NCI-H2107 (cell line): ENCODE measurements around the gene EIF5.

Experiments used
- DNase-seq: peaks from one replicate; lab custom pipeline; 2025; lab: John Stamatoyannopoulos, UW

The EIF5 gene

DNA sequence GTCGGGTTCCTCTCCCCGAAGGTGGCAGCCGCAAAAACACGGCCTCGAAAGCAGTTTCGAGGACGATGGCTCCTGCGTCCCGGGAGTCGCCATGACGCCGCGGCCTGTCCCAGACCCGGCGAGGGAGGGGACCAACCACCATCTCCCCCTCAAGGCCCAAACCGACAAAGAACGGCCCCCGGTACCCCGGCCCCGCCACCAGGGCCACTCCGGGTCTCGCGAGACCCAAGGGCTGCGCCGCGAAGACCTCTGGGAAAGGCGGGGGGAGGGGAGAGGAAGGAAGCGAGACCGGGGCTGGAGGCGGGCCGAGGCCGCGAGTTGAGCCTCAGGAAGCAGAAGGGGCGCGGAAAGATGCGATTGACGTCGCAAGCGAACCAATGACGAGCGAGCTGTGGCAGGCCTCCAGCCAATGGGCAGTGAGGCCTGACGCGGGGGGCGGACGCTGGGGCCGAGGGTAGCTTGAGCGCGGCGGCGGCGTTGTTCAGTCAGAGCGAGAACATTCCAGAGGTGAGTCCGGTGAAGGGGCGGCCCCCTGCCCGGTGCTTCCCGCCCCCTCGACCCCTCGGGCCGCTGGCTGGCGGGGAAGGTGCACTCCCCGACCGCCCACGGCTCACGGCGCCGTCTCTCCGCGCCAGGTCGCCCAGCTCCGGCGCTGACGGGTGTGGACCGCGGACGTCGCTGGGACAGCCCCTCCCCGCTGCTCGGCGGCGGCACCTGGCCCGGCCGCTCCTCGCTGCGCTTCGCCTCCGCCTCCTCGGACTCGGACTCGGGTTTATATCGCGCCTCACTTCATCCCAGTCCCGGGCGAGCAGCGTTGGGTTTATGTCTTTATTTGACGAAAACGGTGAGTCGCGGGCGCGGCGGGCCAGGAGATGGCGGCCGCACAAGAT, at the start of gene EIF5:
EIF5 (plus strand) TSS at position 484 of the 890 bp plus-strand sequence. CDS start 1,624 bp downstream, outside the sequence.
- peak; percentile 100 for DNase-seq

DNA sequence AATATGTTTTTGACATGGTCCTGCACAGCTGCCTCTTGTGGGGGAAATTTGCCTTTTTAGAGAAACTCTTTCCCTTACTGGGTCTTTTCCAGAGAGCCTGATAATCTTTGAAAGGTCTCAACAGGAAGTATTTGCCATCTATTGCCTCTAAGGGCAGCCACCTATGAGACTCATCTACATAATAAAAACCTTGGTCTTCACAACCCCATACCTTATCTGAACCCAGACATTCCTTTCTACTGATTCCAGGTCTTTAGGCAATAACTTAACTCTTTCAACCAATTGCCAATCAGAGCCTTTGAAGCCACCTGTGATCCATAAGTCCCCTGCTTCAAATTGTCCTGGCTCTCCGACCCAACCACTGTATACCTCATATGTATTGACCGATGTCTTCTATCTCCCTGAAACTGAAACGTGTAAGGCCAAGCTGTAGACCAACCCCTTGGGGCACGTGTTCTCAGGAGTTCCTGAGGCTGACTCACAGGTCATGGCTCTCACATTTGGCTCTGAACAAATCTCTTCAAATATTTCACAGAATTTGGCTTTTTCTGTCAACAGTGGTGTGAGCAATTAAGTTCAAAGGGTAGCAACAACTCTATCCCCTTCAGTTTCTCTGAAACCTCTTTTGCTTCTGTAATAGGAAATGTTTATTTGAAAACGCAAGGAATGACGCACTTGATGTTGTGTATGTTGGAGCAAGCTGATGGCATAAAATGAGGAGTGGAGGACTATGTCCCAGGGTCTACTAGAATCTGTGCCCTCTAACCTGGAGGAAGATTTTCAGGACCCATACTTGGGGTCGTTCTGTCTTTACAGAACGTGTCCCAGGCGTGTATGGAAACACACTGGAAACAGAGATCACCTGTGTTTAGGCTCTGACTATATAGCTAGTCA, 49.2 kb upstream of the EIF5 start:
- no peak for DNase-seq

DNA sequence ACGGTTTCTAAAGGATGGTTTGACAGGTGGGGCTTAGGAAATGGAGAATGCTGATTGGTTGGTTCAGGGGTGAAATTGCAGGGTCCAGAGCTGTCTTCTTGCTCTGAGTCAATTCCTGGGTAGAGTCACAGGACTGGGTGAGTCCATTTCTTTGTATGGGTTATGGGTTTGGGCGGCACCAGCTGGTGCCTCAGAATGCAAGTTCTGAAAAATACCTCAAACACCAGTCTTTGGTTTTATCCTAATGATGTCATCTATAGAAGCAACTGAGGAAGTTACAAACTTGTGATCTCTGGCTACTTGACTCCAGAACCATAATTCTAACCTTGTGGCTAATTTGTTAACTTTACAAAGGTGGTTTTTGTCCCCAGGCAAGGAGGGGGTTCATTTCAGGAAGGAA, 47.6 kb upstream of the EIF5 start:
- no peak for DNase-seq

DNA sequence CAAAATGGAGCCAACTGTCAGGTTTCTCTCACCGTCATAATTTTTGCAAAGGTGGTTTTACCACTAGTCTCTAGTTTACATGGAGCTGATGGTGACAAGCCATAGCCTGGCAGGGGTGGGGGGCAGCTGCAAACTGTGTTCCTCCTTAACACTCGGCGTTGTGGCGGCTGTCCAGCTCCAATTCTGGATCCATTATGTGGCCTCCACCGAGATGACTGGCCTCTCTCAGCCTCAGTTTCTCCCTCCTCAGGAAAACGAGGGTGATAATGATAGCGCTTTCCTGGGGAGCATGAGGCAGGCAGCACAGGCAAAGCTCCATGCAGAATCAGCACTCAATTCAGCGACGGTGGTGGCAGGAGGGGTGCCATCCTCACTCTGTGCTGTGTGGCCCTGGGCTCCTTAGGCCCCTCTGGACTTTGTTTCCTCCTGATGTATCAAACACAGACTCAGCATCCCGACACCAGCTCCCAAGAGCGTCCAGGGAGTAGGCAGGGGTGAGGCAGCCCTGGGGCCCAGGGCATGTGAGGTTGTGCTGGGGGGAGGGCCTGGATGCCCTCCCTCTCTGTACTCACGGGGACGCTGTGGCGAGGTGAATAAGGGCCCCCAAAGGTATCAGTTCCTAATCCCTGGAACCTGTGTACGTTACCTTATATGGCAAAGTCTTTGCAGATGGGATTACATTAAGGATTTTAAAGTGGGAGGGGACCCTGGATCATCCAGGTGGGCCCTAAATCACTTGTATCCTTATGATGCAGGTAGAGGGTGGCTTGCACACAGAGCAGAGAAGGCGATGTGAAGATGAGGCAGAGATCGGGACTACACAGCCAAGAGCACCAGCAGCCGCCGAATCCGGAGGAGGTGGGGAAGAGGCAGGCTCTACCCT, 46.8 kb upstream of the EIF5 start:
- no peak for DNase-seq

DNA sequence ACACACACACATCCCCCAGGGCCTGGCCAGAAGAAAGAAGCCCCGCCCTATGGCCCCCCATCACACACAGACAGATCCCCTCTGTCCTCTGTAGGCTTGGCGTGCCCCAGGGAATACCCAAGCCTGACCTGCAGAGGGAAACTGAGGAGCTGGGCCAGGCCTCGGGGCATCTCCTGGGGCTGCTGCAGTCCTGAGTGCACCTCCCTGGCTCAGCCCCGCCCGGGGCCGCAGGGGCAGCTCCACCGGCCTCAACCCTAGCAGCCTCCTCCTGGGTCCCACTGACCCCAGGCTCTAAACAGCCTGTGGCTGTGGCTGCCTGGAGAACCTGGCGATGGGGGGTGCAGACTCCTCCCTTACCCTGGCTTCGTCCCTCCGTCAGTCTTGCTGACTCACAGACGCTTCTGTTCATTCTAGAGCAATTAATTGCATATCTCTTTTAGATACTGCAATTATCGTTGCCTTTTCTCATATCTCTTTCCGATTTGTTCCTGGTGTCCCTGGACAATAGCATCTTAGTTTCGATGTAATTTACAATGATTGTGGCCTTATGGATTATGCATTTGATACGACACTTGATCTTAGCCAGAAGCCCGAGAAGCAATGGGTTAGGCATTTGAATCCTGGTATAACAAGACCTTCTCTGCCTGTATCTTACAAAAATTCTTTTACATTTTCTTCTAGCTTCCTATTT, 45.8 kb upstream of the EIF5 start:
- no peak for DNase-seq

DNA sequence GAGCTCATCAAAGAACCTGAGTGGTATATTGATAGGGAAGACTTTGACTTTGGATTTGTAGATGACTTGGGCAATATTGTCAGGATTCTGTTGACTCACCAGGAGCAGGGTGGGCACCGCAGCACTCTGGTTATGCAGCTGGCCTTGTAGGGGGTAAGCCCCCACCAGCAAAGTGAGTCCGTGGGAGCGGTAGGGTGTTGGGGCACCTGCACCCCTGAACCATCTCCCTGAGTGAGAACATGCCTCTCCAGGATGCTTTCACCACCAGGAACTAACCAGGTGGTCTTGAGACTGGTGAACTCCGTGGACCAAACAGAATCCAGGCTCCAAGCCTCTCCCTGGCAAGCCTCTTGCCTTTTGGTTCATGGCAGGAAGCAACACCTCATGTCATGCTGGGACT, 44.0 kb upstream of the EIF5 start:
- DNase-seq = no peak

DNA sequence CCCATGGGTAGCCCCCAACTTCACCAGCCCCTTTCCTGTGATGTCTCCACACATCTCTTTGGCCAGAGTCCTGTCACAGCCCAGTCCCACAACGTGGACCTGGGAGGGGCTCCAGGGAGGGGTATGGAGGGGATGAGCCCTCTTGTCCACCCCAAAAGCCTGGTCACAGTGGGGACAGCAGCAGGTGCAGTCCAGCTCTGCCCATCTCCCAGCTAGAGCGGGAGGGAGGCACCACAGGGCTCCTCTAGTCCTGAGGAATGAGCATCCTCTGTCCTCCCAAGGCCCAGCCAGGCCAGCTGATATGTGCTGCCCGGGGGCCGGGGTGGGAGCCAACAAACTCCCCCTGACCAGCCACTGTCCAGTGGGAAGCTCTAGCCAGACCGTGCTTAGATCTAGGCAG, 43.5 kb upstream of the EIF5 start:
- DNase-seq = no peak

DNA sequence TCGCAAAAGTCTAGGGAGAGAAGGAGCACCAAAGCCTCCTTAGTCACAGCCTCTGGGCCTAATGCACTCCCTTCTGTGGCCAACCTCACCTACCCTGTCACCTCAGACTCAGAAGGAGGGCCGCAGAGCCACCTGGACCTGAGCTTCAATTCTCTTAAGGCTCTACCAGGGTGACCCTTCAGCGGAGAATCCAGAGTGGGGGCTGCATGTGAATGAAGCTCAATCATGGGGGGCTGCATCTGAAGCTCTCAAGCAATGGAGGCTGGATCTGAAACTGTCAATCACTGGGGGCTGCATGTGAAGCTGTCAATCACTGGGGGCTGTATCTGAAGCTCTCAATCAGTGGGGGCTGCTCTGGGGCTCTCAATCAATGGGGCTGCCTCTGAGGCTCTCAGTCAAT, 43.1 kb upstream of the EIF5 start:
- no peak for DNase-seq

DNA sequence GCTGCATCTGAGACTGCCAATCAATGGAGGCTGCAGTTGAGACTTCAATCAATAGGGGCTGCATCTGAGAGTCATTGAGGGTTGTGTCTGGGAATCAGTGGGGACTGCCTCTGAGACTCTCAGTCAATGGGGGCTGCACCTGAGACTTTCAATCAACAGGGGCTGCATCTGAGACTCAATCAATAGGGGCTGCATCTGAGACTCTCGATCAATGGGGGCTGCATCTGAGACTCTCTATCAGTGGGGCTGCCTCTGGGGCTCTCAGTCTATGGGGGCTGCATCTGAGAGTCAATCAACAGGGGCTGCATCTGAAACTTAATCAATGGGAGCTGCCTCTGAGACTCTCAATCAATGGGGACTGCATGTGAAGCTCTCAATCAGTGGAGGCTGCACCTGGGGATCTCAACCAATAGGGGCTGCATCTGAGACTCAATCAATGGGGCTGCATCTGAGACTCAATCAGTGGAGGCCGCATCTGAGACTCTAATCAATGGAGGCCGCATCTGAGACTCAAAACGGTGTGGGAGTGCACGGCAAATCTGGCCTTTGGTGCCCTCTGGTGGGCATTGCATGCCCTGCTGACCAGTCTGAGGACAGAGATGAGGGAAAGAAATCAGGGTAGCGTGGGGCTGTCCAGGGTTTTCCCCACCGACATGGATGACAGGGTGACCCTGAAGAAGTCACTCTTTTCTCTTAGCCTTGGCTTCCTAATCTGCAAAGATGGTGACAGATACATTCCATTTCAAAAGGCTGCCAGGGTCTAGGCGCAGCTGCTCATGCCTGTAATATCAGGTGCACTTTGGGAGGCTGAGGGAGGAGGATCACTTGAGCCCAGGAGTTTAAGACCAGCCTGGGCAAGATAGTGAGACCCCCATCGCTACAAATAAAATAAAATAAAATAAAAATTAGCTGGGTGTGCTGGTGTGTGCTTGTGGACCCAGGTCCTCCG, 41.3 kb upstream of the EIF5 start:
- peak; percentile 68 for DNase-seq

DNA sequence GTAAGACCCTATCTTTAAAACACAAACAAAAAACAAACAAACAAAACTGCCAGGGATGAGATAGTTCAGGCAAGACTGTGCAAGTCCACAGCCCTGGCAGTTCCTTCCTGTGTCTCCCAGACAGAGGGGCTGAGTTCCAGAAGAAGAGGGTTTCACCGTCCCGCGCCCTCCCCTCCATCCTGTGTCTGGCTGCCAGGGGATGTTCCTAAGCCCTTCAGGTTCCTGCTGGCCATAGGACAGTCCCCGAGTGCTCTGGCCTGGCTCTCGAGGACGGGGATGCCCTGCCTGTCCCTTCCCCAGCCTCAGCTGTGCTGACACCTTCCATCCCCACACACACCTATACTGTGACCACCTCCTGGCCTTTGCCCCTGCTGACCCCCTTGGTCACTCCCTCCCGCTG, 40.6 kb upstream of the EIF5 start:
- no peak for DNase-seq

DNA sequence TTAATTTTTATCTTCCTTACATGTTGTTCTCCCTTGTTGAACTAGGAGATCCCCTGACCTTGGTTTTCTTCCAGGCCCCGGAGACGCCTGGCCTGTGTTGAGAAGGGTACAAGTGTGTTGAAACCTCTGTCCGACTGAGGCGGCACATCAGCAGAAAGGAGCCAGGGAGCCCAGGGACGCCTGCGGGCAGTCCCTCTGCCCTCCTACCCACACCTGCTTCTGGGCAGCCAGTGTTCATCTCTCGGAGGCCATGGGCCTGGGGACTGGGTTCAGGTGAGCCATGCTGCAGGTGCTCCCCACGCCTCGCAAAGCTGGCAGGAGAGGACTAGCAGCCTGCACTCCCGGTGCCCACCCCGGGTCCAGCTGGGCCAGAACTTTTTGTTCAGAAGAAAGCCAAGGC, 39.9 kb upstream of the EIF5 start:
- DNase-seq = no peak

DNA sequence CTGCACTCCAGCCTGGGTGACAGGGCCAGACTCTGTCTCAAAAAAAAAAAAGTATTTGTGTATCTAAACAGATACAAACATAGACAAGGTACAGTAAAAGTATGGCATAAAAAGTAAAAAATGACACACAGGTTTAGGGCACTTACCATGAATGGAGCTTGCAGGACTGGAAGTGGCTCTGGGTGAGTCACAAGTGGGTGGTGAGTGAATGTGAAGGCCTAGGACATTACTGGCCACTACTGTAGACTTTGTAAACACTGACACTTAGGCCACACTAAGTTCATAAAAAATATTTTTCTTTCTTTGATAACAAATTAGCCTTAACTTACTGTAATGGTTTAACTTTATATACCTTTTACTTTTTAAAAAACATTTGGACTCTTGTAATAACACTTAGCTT, 38.0 kb upstream of the EIF5 start:
- no peak for DNase-seq

DNA sequence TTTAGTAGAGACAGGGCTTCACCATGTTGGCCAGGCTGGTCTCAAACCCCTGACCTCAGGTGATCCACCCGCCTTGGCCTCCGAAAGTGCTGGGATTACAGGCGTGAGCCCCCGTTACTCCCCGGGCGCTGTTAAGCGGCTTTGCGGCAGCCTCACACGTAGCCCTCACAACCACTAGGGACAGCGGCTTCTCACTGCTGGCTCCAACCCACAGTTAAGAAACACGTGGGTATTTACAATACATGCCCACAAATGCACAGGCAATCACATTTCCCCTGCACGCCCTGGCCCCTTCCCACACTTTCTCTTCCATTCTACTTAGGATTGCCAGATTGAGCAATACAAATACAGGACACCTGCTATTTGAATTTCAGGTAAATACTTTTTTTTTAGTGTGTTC, 37.0 kb upstream of the EIF5 start:
- DNase-seq = no peak

DNA sequence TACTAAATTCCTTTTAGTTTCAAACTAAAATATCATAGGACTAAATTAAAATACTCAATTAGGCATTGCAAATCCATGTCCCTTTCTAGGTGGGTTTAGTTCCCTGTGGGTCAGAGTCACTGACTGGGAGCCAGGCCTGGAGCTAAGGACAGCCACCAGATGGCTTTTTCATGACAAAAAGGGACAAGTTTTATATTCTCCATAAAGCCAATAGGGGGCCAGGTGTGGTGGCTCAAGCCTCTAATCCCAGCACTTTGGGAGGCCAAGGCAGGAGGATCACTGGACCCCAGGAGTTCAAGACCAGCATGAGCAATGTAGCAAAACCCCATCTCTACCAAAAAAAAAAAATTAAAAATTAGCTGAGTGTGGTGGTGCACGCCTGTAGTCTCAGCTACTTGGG, 35.4 kb upstream of the EIF5 start:
- no peak for DNase-seq

DNA sequence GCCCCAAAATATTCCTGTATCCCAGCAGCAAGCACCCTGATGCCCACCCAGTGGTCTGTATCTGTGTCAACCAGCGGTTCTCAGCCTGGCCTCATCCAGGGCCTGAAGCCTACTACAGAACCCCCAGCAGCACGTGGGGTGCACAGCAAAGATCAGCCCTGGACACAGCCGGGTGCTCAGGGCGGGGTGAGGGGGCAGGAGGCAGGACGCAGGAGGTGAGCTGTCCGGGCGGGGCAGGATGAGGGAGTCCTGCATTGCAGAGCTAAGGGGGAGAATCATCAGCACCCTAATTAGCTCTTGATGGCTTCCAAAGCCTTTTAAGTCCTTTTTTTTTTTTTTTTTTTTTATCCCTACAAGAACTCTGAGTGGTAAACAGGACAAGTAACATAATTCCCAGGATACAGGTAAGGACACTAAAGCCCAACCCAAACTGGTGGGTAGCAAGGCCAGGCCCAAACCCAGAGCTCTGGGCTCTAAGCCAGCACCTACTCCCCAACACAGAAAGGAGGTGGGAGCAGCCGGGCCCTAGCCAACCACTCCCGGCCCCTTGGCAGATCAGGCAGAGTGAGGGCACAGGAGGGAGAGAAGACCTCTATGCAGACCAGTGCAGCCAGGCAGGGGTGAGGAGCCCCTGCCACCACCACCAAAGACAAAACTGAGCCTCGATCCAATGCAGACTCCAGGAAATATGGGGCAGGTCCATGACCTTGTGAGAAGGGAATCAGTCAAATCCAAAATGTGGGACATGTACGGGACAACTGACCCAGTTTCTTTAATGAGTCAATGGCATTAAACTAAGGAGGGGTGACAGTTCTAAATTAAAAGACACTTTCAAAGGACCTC, 32.3 kb upstream of the EIF5 start:
- no peak for DNase-seq

DNA sequence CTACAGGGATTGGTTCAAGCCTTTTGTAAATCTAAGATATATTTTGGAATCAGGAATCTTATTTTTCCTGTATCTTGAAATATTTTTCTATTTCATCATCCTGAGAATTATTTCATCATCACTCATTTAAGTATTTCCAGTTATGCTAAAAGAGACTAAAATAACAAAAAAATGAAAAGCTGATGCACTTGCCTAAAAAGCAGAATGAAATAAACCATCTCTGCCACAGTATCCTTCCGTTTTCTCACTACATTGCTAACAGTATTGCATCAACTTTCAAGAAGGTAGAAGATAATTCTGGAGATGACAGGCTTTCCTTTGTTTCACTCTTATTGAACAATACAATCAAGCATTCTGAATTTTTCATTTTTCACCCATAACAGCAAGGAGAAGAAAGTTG, 31.1 kb upstream of the EIF5 start:
- no peak for DNase-seq

DNA sequence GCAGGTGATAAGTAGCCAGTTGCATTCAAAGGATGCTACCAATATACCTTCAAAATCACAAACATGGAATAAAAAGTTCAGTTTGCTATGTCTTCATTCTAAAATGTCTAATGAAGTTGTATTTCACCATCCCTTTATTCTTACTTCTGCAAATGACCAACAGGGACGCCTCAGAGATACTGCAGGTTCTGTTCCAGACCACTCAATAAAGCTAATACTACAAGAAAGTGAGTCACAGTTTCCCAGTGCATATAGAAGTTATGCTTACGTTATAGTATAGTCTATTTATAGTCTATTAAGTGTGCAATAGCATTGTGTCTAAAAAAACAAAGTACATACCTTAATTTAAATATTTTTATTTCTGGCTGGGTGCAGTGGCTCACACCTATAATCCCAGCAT, 29.3 kb upstream of the EIF5 start:
- no peak for DNase-seq

DNA sequence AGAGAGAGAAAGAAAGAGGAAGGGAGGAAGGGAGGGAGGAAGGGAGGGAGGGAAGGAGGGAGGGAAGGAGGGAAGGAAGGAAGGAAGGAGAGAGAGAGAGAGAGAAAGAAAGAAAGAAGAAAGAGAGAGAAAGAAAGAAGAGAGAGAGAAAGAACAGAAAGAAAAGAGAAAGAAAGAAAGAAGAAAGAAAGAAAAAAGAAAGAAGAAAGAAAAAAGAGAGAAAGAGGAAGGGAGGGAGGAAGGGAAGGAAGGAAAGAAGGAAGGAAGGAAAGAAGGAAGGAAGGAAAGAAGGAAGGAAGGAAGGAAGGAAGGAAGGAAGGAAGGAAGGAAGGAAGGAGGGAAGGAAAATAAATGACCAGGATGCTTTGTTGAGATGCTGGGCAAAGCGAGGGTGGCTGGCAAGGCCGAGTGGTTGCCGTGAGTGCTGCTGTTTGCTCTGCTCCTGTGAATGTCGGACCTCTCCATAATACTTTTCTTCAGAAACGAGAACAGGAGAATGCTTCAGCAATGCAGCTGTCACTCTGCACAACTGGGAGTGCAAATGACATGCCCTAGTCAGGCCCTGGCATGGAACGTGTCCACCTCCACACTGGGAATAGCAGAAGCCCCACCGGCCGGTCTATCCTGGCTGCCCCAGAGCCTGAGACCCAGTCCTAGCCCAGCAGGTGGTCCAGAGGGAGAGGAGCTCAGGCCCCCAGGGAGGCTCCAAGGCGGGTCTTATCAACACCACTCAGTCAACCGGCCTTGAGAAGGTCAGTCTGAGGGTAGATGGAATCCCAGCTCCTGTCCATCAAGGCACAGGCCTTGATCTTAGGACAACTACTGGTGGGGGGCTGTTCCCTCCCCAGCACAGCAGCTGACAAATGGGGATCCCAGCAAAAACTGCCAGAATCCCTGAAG, 25.1 kb upstream of the EIF5 start:
- DNase-seq = no peak
